Measurements from ENCODE around the gene EPC2. TPM values are rescaled to one million over a fixed set of nuclear protein-coding genes. Genes with fewer than 3 reads are reported as not detected.
"Not testable (repeated sequence)": the region's sequence is repeated elsewhere in the genome, so short reads cannot be mapped to it uniquely, and the experiment has no call there.

EPC2 gene
- total RNA-seq, 2 experiments from 2014 or later: 26.1 to 26.5 TPM

DNA sequence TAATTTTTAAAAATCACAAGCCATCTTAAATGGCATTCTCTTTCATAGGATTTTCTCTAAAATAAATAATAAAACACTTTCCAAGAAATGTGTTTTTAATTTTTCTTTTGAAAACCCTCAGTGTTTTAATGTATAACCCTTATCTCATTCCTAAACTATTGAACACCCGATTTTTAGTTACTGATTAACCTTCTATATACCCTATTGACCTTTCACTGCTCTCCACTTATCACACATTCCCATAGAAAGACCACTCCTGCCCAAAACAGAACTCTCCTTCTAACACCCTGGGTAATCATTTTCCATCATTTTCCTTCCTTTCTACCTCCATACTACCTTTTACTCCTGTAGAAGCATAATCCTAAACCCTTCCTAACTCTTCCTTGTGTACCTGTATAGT is 102.4 kb downstream of the EPC2 start:
- no peak for ATAC-seq

DNA sequence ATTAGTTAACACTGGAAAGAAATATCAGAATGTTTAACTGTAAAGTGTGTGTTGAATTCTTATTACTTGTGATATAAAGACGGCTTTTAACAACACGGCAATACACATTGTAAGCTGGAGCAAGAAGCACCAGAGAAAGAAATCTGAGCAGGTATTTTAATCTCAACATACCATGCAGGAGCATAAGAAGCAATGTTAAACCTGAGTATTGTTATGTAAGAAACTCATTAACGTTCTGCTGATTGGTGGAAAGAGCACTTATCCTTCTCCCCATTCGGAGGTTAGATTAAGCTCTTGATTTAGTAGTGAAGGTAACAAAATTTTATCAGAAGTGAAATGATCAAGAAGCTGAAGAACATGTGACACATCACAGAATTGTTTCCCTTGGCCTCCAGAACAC is 107.4 kb downstream of the EPC2 start:
- peaks cover 28% of the 10 kb centered on the region for H3K36me3 Mint-ChIP-seq (ENCODE audit: low read depth)
- ChIA-PET CTCF (interaction anchor here (0.6 kb wide), 1 partner anchor 174 kb away, joined by 3 read pairs; no protein-coding TSS in a partner anchor), POLR2A (interaction anchor here (0.8 kb wide), 1 partner anchor 243 kb away, joined by 3 read pairs; no protein-coding TSS in a partner anchor)
- ATAC-seq (no peak), DNase-seq (no peak)
- no peak overlapping the region for H3K4me3 Mint-ChIP-seq
- no peak overlapping the region for H3K27ac Mint-ChIP-seq
- no peaks in the 10 kb centered on the region for H3K9me3 Mint-ChIP-seq (ENCODE audit: insufficient read depth)
- no peaks in the 10 kb centered on the region for H3K4me1 Mint-ChIP-seq (ENCODE audit: low read depth)
- H3K27me3 Mint-ChIP-seq (ENCODE audit: low read depth): no peaks in the 10 kb centered on the region

More for the DNA sequence above, 102.4 kb downstream of the EPC2 start:
- Mint-ChIP-seq H3K4me3 (no peak overlapping the region), H3K9me3 (ENCODE audit: insufficient read depth) (no peaks in the 10 kb centered on the region), H3K4me1 (ENCODE audit: low read depth) (no peaks in the 10 kb centered on the region), H3K27me3 (ENCODE audit: low read depth) (no peaks in the 10 kb centered on the region), H3K36me3 (ENCODE audit: low read depth) (peaks cover 18% of the 10 kb centered on the region), H3K27ac (no peak overlapping the region)
- ChIA-PET CTCF (no interaction called here), POLR2A (no interaction called here)
- DNase-seq: no peak

DNA sequence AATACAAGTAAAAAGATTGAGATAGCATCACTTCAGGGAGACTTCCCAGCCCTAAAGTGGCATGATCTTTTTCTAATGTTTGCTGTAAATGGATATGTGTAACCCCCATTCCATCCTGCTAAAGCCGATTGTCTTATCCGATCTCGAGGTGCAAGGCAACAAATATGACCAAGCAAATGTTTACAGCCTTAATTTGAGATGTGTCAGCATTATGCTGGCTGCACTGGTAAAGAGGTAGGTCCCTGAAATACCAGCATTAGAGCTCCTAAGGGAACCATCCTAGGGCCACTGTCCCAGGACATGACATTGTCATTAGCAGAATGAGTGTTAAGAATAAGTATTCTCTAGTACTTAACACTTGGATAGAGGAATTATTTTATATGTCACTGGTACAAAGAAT is 108.4 kb downstream of the EPC2 start:
- CTCF ChIA-PET: no interaction called here
- DNase-seq (no peak), ATAC-seq (no peak)
- no peak overlapping the region for H3K4me3 Mint-ChIP-seq
- H3K27me3 Mint-ChIP-seq (ENCODE audit: low read depth): no peaks in the 10 kb centered on the region
- peaks cover 25% of the 10 kb centered on the region for H3K36me3 Mint-ChIP-seq (ENCODE audit: low read depth)
- no peaks in the 10 kb centered on the region for H3K4me1 Mint-ChIP-seq (ENCODE audit: low read depth)
- POLR2A ChIA-PET: no interaction called here
- no peak overlapping the region for H3K27ac Mint-ChIP-seq
- H3K9me3 Mint-ChIP-seq (ENCODE audit: insufficient read depth): no peaks in the 10 kb centered on the region

DNA sequence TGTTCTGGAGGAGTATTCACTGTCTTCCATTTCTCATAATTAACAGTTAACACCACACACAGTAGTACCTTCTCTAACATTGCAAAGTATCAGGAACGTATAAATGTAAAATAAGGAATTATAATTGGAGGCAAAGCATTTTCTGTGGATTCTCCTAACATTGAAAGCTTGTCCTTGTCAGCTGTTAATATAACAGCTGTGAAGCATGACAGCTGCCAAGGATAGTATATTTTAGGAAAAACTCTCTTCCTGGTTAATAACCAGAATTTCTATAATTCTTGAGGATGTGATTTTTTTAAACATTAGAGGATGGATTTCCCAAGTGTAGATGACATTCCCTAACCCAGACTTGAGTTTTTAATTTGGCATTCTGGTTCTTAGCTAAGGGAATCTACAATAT is 110.3 kb downstream of the EPC2 start:
- no peaks in the 10 kb centered on the region for H3K4me1 Mint-ChIP-seq (ENCODE audit: low read depth)
- H3K9me3 Mint-ChIP-seq (ENCODE audit: insufficient read depth): no peaks in the 10 kb centered on the region
- no peak overlapping the region for H3K27ac Mint-ChIP-seq
- ChIA-PET POLR2A (no interaction called here), CTCF (no interaction called here)
- DNase-seq (no peak), ATAC-seq (no peak)
- no peaks in the 10 kb centered on the region for H3K27me3 Mint-ChIP-seq (ENCODE audit: low read depth)
- H3K4me3 Mint-ChIP-seq: no peak overlapping the region
- H3K36me3 Mint-ChIP-seq (ENCODE audit: low read depth): peaks cover 28% of the 10 kb centered on the region

DNA sequence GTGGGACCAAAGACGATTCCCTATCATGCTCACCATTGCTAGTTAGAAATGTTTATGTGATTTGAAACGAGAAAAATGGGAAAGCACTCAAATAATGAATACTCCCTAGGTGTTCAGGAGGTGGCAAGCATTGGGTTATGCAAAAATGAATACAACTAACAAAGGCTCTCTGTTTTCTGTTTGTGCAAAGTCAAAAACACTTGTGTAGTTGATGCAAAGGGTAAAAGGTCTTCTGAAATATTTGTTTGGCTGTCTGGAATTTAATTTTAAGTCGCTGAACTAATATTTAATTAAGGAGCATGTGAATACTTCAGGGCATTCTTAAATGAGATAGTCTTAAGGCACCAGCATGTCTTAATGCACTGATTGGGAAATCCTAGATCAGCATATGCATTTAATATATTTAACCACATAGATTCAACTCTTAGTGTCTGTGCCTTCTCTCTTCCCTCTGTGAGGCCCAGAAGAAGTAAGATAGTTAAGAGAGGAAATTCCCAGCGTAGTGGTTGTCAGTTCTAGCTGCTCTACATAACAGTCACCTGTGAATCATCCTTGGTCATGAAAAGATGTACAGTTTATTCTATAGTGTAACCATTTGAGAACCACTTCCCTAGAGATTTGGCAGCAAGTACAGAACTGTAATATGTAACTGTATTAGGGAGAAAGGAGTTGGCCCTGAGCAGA is 111.9 kb downstream of the EPC2 start:
- H3K36me3 Mint-ChIP-seq (ENCODE audit: low read depth): peaks cover 28% of the 10 kb centered on the region
- no peak overlapping the region for H3K27ac Mint-ChIP-seq
- no peaks in the 10 kb centered on the region for H3K27me3 Mint-ChIP-seq (ENCODE audit: low read depth)
- ChIA-PET POLR2A (no interaction called here), CTCF (no interaction called here)
- H3K4me1 Mint-ChIP-seq (ENCODE audit: low read depth): no peaks in the 10 kb centered on the region
- ATAC-seq (no peak), DNase-seq (no peak)
- H3K4me3 Mint-ChIP-seq: no peak overlapping the region
- H3K9me3 Mint-ChIP-seq (ENCODE audit: insufficient read depth): no peaks in the 10 kb centered on the region

DNA sequence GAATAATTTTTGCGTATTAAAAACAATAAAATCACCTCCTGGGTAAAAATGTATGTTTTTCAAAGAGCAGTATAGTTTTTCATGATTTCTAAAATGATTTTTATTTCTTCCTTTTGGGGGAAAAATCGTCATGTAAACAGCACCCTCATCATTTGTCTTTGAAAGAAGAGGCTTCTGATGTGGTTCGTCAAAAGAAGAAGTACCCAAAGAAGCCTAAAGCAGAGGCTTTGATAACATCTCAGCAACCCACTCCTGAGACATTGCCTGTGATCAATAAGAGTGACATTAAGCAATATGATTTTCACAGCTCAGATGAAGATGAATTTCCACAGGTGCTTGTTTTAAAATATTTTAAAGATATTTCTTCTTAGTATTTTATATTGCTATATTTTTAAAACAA is 120.3 kb downstream of the EPC2 start:
- H3K4me1 Mint-ChIP-seq (ENCODE audit: low read depth): peaks cover 8% of the 10 kb centered on the region
- ATAC-seq (no peak), DNase-seq (no peak)
- POLR2A ChIA-PET: no interaction called here
- no peaks in the 10 kb centered on the region for H3K27me3 Mint-ChIP-seq (ENCODE audit: low read depth)
- H3K4me3 Mint-ChIP-seq: no peak overlapping the region
- CTCF ChIA-PET: no interaction called here
- peaks cover 25% of the 10 kb centered on the region for H3K36me3 Mint-ChIP-seq (ENCODE audit: low read depth)
- H3K27ac Mint-ChIP-seq: no peak overlapping the region
- H3K9me3 Mint-ChIP-seq (ENCODE audit: insufficient read depth): no peaks in the 10 kb centered on the region

DNA sequence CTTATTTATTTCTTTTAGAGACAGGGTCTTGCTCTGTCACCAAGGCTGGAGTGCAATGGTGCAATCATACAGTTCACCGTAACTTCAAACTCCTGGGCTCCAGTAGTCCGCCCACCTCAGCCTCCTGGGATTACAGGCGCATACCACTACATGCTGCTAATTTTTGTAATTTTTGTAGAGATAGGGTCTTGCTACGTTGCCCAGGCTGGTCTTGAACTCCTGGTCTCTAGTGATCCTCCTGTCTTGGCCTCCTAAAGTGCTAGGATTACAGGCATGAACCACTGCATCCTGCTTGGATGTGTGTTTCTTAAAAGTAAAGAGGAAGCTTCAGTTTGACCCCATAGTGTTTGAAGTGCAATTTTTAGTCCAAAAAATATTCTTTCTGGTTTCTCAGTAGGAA is 125.5 kb downstream of the EPC2 start:
- DNase-seq (no peak), ATAC-seq (no peak)
- Mint-ChIP-seq H3K4me1 (ENCODE audit: low read depth) (no peaks in the 10 kb centered on the region), H3K27ac (no peak overlapping the region), H3K36me3 (ENCODE audit: low read depth) (peaks cover 32% of the 10 kb centered on the region), H3K9me3 (ENCODE audit: insufficient read depth) (no peaks in the 10 kb centered on the region), H3K27me3 (ENCODE audit: low read depth) (no peaks in the 10 kb centered on the region), H3K4me3 (no peak overlapping the region)
- POLR2A ChIA-PET: no interaction called here
- CTCF ChIA-PET: no interaction called here

DNA sequence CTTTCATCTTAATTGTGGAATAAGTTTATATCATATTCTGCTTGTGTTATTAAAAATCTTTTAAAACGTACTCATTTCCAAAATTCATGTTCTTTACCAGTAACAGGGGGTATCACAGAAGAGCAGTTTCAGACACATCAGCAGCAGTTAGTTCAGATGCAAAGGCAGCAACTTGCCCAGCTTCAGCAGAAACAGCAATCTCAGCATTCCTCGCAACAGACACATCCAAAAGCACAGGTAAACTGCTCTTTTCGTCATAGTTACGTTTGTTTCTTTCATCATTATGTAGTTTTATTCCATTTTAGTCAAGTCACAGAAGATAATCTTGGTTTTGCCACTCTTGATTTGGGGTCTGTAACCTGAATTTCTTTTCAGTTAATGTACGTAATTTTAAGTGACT is 137.0 kb downstream of the EPC2 start:
- no peak overlapping the region for H3K27ac Mint-ChIP-seq
- H3K9me3 Mint-ChIP-seq (ENCODE audit: insufficient read depth): no peaks in the 10 kb centered on the region
- H3K27me3 Mint-ChIP-seq (ENCODE audit: low read depth): no peaks in the 10 kb centered on the region
- ATAC-seq (no peak), DNase-seq (no peak)
- peaks cover 38% of the 10 kb centered on the region for H3K36me3 Mint-ChIP-seq (ENCODE audit: low read depth)
- H3K4me1 Mint-ChIP-seq (ENCODE audit: low read depth): peaks cover 7% of the 10 kb centered on the region
- POLR2A ChIA-PET: no interaction called here
- H3K4me3 Mint-ChIP-seq: no peak overlapping the region
- CTCF ChIA-PET: no interaction called here

DNA sequence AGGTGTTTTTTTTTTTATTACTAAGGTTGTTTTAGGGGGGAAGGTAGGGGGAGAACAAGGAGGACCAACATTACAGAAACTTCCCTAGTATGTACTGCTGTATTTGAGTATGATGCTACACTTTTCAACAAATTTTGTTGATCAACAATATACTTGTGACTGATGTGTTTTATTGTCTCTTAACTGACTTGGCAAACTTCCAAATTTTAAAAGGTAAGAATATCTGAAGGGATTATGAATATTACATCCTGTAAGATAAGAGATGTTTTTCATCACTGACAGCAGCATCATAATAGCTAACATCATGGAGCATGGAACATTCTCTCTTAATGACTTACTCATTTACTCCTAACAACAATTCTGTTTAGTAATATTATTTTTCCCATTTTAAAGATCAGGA is 144.5 kb downstream of the EPC2 start:
- DNase-seq: no peak
- Mint-ChIP-seq H3K4me1 (ENCODE audit: low read depth) (no peaks in the 10 kb centered on the region), H3K27me3 (ENCODE audit: low read depth) (no peaks in the 10 kb centered on the region), H3K36me3 (ENCODE audit: low read depth) (peaks cover 31% of the 10 kb centered on the region), H3K9me3 (ENCODE audit: insufficient read depth) (no peaks in the 10 kb centered on the region), H3K27ac (no peak overlapping the region), H3K4me3 (no peak overlapping the region)
- ChIA-PET CTCF (interaction anchor here (0.7 kb wide), 1 partner anchor 217 kb away, joined by 4 read pairs; no protein-coding TSS in a partner anchor), POLR2A (no interaction called here)
- ATAC-seq: no peak

DNA sequence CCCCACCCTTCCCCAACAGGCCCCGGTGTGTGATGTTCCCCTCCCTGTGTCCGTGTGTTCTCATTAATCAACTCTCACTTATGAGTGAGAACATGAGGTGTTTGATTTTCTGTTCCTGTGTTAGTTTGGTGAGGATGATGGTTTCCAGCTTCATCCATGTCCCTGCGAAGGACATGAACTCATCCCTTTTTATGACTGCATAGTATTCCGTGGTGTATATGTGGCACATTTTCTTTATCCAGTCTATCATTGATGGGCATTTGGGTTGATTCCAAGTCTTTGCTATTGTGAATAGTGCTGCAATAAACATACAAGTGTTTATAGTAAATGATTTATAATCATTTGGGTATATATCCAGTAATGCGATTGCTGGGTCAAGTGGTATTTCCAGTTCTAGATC is 145.6 kb downstream of the EPC2 start:
- peaks cover 21% of the 10 kb centered on the region for H3K36me3 Mint-ChIP-seq (ENCODE audit: low read depth)
- H3K27ac Mint-ChIP-seq; H3K27me3 Mint-ChIP-seq (ENCODE audit: low read depth); CTCF ChIA-PET; H3K9me3 Mint-ChIP-seq (ENCODE audit: insufficient read depth); H3K4me3 Mint-ChIP-seq; DNase-seq; POLR2A ChIA-PET; H3K4me1 Mint-ChIP-seq (ENCODE audit: low read depth); ATAC-seq: not testable (repeated sequence)

DNA sequence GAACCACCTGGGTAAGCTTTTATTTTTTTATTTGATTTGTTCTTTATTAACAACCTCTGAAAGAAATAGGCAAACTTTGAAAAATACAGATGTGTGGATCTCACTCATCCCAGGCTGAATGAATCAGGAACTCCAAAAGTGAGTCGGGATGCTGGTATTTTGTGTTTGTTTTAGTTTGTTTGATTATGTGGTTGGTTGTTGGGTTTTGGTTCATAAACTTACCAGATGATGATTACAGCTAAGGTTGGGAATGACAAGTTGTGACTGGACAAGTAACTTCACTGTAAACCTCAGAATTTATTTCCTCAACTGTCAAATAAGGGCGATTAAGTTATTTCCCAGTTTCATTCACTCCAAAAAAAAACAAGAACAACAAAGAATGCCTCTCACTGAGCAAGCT is 150.0 kb downstream of the EPC2 start:
- ATAC-seq: no peak
- POLR2A ChIA-PET: no interaction called here
- Mint-ChIP-seq H3K27ac (no peak overlapping the region), H3K4me1 (ENCODE audit: low read depth) (no peaks in the 10 kb centered on the region), H3K36me3 (ENCODE audit: low read depth) (peaks cover 10% of the 10 kb centered on the region), H3K9me3 (ENCODE audit: insufficient read depth) (no peaks in the 10 kb centered on the region), H3K27me3 (ENCODE audit: low read depth) (peaks cover 11% of the 10 kb centered on the region), H3K4me3 (no peak overlapping the region)
- DNase-seq: no peak
- CTCF ChIA-PET: no interaction called here

DNA sequence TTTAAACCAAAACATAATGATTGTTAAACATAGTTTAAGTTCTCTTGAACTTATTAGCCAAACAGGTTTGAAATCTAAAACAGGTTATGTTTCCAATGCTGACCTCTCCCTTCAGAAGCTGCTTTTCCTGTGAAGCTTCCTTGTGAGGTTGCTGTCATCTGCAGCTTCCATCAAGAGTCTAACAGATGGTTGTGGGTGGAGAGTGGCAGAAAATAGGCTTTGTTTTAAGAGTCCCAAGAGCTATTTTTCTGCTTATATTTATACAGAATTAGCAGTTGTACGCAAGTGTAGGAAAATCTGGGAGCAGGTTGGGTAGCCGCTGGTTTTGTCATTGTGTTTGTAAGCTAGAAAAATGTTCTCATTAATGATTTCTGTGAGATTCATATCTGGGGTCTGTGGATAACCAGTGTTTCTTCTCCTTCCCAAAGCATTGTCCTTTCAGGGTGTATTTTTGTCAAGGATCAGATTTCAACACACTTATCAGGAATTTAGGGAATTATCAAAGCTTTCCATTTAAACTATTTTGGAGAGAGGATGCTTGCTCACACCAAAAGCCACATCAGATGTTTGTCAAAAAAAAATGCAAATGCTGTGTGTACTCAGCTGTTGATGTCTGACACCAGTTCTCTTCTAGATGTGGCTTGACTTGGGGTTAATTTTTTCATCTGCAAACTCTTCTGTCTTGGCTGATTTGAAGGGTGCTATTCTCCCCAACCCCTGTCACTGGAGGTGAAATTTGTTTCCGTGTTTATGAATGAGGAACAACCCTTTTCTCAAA is 152.4 kb downstream of the EPC2 start:
- Mint-ChIP-seq H3K27me3 (ENCODE audit: low read depth) (peaks cover 13% of the 10 kb centered on the region), H3K27ac (no peak overlapping the region), H3K4me1 (ENCODE audit: low read depth) (no peaks in the 10 kb centered on the region), H3K4me3 (no peak overlapping the region), H3K9me3 (ENCODE audit: insufficient read depth) (no peaks in the 10 kb centered on the region), H3K36me3 (ENCODE audit: low read depth) (no peaks in the 10 kb centered on the region)
- ChIA-PET CTCF (no interaction called here), POLR2A (no interaction called here)
- DNase-seq: no peak
- no peak for ATAC-seq
